A172 (cell line): Measurements from ENCODE around the gene LYL1. TPM values are rescaled to one million over a fixed set of nuclear protein-coding genes. Genes with fewer than 3 reads are reported as not detected.
"Not testable (repeated sequence)": the region's sequence is repeated elsewhere in the genome, so short reads cannot be mapped to it uniquely, and the experiment has no call there.

Experiments
- DNase-seq: peaks from one replicate; pipeline ENCODE4 v3.0.0-alpha.2; 2015; ENCODE audit warnings: low spot score
- total RNA-seq: library from RNA; depleted of rRNA; stranded (reverse); fragments of >200 nt; shearing (Covaris generic); gene quantifications from 2 replicates; pipeline ENCODE4 v1.2.3, GENCODE V29; 2014; rRNA removed

Gene LYL1
- not detected in 2 replicates for total RNA-seq

DNA sequence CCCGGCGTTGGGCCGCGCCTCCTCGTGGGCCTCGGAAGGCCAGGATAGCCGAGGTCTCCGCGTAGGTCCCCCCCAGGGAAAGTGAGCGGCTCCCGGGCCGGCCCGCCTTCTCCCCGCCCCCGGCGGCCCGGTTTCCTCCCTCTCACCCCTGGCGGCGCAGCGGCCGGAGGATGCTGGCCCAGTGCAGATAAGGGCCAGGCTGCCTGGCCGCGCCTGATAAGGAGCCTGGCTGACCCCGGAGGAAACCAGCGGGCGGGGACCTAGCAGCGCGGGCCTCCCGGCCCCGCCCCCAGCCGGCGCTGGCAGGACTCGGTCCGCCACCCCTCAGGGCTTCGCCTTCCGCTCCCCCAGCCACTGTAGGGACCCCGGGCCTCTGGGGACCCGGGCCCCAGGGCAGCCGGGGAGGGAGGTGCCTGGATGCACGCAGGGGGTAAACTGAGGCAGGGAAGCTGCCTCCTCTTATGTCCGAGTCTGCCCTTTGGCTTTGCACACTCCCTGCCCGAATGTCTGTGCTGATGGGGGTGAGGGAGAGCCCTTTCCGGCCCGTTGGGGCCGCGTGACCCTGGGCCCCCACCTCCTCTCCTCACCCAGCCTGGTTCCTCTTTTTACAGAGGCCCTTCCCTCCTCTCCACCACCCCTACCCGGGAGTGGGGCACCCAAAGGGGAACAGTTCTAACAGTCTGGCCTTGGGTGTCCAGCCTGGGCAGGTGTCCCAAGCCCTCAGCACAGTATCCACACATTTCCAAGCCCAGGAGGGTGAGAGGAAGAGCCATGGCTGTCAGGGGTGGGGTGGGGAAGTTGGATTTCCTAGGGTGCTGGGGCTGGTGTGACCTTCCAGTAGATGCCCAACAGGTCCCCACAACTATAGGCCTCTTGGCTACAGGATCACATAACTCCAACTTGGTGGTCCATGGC is at the start of gene LYL1:
Gene LYL1 (minus strand): TSS at position 193 of the 915 bp plus-strand sequence. CDS start 1,687 bp downstream, outside the sequence.
- DNase-seq = no peak

DNA sequence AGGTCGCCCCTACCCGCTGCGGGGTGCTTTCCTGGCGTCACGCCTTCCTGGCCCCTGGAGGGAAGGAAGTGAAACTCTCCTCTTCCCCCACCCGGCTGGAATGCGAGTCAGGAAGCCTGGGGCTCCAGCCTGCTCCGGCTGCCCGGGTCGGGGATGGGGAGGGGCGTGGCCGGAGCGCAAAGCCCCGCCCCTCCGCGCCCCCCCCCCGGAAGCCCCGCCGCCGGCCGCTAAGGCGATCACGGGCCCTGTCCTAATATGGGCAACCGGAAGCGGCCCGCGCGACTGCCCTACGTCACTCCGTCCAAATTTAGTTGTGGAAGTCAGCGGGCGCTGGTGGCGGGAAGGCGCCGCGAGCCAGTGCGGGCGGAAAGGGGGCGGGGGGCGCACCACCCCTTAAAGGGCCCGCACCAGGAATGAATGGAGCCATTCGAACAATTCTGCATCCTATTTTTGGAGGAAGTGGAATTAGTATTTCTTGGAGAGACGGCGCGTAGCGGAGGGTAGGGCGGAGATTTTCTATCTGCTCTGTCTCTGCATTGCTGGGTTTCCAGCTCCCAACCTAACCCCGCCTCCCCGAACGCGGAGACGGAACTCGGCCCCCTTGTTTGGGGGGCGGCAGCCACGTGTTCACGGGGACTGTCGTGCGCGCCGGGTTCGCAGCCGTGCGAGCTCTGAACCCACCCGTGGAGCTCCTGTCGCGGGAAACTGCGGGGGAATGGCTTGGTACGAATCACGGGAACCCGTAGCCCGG is 49.1 kb upstream of the LYL1 start:
- DNase-seq = peak; percentile 95

DNA sequence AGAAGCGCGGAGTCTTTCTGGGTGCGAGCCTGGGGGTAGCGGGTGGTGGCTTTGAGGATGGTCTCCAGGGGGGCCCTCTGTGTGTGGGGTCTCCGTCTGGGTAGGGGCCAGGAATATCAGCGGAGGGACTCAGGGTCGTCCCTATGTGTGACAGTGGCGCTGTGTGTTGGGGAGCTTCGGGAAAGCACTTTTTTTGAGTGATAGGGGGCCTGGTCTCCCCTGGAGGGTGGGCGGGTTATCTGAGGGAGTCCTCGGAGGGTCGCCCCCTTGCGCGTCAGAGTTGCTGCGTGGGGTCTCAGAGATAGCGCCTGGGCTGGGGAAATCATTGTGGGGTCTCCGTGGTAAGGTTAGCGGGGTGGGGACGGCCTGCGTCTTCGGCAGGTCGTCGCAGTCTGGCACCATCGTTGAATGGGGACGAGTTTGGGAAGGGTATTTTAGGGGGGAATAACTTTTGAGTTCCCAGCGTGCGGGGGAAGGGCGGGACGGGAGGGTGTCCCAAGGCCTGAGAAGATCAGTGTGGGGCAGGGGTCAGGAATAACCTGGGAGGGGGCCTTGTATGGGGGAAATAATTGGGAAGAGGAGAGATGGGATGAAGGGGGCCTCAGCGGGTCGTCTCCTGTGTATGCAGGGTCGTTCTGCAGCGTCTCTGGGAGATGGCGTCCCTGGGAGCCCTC is 48.4 kb upstream of the LYL1 start:
- no peak for DNase-seq

DNA sequence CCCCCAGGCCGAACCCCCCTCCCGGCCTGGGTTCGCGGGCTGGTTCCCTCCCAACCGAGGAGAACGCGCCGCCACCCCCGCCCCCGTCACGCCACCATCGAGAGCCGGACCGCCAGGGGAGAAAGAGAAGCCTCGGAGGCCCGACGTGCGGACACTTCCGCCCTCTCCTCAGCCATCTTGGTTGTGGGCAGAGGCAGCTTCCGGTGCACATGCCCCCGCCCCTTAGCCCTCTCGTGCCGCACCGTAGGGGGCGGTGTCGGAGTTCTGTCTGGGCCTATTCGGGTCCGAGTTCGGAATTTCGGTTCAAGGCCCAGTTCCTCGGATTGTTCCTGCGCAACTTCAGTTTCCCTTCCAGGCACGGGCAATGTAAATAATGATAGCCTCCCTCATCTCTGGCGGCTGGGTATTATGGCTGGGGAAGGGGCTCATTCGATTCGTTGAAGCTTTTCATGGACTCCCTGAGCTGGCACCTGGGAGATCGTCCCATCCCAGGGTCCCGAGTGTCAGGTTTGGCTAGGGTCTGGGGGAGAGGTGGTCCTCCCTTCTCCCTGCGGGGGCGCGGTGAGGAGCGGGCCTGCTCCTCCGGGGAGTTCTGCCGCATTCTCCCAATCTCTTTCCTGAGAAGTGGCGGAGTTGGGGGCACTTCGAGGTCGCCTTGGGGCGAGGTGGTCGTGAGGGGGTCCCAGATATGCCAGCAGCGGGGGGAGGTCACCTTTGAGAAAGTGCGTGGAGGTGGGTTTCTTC is 47.7 kb upstream of the LYL1 start, which contains the start of the genes IER2 and STX10:
Gene IER2 (plus strand): TSS at position 225 of the 744 bp plus-strand sequence. CDS start 2,776 bp downstream, outside the sequence.
Gene STX10 (minus strand): TSS at position 189 of the 744 bp plus-strand sequence. CDS start 202 bp downstream, outside the sequence.
- DNase-seq = peak; percentile 96

DNA sequence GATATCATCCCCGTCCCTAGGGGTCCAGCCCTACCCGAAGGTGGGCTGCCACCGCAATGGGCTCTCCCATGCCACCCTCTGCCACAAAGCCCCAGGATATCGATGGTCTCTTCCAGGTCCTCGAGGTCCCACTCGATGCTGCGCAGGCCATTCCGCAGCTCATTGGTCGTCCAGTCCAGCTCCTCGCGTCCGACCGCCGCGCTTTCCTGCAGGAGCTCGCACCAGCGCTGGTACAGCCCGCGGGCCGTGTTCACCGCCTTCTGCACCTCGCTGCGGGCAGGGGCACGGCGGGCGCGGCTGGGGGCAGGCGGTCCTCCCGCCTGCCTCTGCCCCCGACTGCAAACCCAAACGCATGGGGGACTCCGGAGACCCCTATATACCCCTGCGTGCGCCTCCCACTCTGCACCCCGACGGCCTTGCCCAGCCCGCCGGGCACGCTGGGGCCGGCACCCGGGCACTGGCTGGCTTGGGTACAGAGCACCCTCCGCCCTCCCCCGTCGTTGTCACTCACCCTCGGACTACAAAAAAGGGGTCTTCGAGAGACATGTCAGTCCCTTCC is 47.0 kb upstream of the LYL1 start:
- no peak for DNase-seq

DNA sequence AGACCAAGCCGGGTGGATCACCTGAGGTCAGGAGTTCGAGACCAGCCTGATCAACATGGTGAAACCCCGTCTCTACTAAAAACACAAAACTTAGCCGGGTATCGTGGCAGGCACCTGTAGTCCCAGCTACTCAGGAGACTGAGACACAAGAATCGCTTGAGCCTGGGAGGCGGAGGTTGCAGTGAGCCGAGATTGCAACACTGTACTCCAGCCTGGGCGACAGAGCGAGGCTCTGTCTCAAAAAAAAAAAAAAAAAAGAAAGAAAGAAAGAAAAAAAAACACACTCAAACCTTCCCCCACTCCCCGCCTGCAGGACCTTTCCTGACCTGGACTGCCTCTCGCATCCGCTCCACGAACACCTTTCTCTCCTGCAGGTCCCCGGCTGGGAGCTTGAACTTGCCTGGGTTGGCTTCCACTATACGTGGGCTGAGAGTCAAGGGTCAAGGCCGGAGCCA is 46.5 kb upstream of the LYL1 start:
- DNase-seq = not testable (repeated sequence)

DNA sequence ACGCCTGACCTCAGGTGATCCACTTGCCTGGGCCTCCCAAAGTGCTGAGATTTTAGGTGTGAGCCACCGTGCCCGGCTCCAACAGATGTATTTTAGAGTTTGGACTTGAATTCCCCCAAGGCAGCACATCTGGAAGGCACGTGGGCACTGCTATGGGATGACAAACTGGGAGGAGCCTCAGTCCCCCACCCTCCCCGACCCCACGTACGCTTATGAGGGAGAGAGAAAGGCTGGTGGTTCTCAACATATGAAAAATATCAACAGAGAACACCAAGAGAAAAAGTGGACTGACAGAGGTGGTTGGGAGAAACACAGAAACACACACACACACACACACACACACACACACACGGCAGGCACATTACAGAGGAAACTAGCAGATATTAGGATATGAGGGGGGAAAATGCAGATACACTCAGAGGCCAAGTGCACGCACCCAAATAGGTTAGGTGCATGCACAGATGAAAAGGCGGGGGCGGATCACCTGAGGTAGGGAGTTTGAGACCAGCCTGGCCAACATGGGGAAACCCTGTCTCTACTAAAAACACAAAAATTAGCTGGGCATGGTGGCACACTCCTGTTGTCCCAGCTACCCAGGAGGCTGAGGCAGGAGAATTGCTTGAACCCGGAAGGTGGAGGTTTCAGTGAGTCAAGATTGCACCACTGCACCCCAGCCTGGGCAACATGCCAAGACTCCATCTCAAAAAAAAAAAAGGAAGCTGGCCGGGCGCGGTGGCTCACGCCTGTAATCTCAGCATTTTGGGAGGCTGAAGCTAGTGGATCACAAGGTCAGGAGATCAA is 44.3 kb upstream of the LYL1 start:
- no peak for DNase-seq

DNA sequence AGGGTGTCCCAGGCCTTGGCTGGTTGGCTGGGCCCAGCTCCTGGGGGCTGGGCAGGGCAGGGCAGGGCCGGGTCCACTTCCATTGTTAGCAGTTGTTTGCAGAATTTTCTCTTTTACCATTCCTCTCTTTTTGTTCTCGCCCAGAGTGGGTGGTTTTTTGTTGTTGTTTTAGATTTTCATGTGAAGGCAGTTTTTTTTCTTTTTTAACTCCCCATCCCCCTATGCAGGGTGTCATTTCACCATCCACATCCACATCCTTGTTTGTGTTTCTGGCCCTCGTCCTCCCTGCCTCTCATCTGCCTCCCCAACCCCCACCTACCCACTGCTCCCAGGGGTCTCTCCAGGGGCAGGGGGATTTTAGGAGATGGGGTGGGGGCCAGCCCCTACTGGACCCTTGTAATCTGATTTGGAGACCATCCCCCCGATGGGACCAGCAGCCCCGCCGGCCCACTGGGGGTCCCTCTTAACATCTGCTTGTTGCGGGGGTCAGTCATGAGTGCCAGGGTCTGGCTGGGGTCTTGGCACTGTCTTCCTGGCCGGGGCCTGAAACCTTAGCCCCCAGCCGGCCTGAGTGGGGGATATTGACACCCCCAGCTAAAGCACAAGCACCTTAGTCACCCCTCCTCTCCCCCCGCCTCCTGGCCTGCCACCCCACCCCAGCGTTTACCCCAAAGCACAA is 37.1 kb upstream of the LYL1 start:
- DNase-seq = no peak

DNA sequence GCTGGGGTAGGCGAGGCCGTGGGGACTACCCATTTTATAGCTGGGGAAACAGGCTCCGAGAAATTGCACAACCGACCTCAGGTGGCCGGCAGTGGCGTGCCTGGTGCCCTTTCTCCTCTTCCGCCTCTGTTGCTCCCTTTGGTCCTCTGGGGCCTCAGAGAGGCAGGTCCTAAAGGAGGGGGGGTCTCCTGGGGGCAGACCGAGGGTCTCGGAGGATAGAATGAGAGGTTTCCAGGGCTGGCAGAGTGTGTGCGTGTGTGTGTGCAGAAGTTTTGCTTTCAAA is 36.2 kb upstream of the LYL1 start:
- no peak for DNase-seq

DNA sequence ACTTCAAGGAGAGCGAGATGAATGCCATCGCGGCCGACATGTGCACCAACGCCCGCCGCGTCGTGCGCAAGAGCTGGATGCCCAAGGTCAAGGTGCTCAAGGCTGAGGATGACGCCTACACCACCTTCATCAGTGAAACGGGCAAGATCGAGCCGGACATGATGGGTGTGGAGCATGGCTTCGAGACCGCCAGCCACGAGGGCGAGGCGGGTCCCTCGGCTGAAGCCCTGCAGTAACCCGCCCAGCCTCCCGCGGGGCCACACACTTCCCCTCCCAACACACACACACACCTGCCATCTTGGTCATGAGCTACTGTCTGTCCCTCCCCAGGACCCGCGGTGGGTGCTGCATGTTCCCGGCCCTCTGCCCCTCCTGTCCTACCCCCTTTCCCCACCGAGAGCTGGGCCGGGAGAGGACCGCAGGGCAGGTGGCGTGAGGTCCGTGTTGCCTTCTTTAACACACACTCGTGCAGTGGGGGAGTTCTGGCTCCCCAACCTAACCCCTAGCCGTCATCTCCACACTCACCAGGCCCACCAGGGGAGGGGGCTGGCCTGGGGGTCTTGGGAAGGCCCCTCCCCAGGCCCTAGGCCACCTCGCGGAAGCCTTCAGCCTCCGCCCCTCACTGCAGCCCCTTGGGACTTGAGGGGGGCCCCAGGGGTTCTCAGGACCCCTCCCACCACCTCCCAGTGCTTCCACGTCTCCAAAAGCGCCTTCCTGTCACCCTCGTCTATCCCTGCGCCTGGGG is 35.7 kb upstream of the LYL1 start:
- no peak for DNase-seq

DNA sequence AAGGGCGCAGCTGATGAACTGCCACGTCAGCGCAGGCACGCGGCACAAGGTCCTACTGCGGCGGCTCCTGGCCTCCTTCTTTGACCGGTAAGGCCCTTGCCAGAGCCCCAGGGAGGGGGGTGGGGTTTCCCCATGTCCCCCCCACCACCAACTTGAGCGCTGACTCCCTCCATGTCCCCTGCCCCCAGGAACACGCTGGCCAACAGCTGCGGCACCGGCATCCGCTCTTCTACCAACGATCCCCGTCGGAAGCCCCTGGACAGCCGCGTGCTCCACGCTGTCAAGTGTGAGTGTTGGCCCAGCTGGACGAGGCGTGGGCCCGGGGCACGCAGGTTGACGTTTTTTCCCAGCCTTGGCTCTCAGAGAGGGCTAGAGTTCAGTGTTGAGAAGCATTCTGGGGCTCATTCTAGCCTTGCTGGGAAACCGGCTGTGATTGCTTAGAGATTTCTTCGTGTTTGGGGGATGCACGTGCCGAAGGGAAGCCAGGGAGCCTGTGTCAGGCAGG is 34.7 kb upstream of the LYL1 start:
- DNase-seq = no peak

DNA sequence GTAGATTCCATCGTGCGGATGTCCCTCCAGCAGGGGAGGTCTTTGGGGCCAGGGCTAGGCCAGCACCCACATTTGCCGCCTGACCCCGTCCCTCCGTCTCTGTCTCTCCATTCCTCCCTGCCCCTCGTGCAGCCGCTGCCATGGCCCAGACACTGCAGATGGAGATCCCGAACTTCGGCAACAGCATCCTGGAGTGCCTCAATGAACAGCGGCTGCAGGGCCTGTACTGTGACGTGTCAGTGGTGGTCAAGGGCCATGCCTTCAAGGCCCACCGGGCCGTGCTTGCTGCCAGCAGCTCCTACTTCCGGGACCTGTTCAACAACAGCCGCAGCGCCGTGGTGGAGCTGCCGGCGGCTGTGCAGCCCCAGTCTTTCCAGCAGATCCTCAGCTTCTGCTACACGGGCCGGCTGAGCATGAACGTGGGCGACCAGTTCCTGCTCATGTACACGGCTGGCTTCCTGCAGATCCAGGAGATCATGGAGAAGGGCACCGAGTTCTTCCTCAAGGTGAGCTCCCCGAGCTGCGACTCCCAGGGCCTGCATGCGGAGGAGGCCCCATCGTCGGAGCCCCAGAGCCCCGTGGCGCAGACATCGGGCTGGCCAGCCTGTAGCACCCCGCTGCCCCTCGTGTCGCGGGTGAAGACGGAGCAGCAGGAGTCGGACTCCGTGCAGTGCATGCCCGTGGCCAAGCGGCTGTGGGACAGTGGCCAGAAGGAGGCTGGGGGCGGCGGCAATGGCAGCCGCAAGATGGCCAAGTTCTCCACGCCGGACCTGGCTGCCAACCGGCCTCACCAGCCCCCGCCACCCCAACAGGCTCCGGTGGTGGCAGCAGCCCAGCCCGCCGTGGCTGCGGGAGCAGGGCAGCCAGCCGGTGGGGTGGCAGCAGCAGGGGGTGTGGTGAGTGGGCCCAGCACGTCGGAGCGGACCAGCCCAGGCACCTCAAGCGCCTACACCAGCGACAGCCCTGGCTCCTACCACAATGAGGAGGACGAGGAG is 32.7 kb upstream of the LYL1 start:
- DNase-seq = no peak

DNA sequence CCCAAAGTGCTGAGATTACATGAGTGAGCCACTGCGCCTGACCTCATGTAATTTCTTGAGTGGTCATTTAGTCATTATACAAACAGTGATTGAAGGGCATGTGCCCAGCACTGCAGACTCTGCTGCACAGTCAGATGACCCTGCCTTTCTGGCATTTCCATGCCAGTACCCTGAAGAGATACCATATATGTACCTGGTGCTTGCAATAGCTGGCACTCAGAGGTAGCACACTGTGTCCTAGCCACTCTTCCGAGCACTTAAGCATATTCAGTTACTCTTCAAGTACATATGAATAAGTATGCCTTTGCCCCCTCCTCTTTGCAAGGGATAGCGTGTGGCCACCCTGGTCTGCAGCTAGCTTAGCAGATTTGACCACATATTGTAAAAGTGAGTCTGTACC is 32.0 kb upstream of the LYL1 start:
- DNase-seq = no peak

DNA sequence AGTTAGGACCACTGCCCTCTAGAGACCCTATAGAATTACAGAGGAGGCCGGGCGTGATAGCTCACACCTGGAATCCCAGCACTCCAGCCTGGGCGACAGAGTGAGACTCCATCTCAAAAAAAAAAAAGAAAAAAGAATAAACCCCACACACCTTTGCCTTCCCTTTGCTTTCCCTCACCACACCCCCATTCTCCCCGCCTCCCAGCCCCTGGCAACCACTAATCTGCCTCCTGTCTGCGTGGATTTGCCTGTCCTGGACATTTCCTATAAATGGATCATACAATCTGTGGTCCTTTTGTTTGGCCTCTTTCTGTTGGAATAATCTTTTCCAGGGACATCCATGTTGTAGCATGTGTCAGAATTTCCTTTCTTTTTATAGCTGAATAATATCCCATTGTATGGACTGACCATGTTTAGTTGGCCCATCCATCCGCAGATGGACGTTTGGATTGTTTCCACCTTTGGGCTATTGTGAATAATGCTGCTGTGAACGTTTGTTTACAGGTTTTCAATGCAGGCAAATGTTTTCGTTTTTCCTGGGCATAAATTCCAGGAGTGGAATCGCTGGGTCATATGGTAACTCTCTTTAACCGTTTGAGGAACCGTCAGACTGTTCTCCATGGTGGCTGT is 30.7 kb upstream of the LYL1 start:
- DNase-seq = no peak

DNA sequence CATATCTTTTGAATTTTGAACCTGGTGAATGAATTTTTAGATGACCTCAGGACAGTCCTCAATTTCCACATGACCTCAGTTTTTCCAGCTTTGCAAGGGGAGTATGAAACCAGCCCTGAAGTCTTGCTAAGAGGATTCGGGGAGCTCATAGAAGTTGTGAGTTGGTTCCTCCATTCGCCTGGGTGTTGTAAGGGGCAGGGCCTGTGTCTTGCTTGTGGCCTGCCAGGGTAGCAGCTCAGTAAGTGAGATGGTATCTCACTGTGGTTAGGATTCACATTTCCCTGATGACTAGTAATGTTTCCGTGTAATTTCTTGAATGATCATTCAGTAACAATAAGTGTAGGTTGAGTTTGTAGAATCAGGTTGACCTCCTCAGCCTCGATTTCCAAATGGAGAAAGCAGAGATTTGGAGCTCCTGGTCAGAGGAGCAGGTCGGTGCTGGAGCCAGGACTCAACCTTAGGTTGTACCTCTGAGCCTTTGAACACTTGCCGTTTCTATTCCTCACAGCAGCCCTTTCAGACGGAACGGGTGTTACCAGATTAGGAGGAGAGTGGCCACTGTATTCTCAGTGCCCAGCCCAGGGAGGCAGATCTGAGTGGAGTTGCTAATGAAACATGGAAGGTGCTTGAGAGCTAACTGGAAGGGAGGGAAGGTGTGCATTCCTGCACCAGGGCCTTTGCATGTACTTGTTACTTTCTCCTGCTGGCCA is 30.0 kb upstream of the LYL1 start:
- no peak for DNase-seq

DNA sequence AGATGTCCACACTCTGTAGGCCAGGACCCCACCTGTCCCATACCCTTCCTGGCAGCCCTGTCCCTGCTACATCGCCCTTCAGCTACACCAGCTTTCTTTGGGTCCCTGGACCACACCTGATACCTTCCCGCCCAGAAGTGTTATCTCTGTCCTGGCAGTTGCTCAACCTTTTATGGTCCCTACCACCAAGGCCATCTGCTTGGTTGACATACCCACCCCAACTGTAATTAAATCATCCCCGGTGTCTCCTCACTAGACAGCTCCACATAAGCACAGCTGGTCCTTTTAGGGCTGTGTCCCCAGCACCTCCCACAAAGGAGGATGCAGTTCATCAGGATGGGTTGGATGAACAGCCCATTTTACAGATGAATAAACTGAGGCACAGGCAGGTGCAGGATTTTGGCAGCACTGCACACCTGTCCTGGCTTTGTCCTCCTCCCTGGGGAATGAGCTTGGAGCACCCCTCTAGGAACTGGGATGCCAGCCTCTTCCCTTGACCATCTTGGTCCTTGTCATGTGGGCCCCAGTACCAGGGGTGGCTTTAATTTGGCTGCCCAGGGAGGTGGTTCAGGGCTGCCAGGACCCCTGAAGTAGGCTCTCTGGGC is 28.3 kb upstream of the LYL1 start:
- no peak for DNase-seq
